Activated T-cell treated with anti-CD3 and anti-CD28 coated beads for 48 hours (primary cell): Measurements from ENCODE around the gene FYCO1.

Experiments
- DNase-seq: peaks from one replicate; pipeline ENCODE4 v3.0.0-alpha.2; 2020; ENCODE audit warnings: low read depth

FYCO1 gene

DNA sequence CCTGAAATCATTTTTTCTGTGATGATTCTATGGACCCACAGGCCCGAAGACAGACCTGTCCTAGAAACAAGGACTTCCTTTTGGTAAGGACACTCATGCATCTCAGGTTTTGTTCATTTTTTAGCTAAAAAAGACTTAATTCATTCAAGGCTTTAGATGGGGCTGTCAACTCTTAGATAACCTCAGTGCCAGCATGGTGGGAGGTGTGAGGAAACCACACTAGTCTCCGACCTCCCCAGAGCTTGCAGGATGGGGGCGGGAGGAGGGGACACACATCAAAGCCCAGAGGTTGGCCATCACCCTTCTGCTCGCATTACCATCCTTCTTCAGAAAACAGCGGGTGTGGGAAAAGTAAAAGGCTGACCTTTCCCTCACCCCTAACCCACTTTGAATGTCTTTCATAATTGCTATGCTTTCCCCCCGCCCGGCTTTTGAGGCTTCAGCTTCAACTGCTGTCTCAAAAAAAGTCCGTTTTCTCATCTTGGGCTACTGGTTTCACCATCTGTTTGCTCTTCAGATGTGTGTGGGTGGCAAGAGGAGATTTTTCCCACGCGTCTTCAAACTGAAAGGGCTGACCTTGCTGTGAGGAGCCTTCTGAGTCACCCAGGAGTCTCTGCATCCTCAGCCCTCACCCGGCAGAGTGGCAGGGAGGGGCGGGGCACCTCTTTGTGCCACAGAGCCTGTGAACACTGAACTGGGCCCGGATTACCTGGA lies 79.9 kb downstream of the FYCO1 start:
- peak; percentile 75 for DNase-seq

DNA sequence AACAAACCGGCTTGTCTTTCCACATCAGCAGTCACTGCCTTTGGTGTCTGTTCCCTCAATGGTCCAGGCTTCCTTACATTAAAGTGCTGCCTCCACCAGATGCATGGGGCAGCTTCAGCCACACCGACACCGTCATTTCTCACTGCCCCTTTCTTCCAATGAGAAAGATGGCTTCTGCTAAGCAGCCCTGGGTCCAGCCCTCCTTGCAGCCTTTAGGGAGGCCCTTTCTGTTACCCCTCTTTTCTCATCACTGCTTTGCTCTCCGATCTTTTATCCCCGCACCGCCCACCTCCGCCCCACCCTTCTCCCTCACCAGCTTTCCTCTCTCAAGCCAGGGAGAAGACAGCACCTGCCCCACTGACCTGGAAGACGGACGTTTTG lies 80.6 kb downstream of the FYCO1 start:
- DNase-seq = no peak

DNA sequence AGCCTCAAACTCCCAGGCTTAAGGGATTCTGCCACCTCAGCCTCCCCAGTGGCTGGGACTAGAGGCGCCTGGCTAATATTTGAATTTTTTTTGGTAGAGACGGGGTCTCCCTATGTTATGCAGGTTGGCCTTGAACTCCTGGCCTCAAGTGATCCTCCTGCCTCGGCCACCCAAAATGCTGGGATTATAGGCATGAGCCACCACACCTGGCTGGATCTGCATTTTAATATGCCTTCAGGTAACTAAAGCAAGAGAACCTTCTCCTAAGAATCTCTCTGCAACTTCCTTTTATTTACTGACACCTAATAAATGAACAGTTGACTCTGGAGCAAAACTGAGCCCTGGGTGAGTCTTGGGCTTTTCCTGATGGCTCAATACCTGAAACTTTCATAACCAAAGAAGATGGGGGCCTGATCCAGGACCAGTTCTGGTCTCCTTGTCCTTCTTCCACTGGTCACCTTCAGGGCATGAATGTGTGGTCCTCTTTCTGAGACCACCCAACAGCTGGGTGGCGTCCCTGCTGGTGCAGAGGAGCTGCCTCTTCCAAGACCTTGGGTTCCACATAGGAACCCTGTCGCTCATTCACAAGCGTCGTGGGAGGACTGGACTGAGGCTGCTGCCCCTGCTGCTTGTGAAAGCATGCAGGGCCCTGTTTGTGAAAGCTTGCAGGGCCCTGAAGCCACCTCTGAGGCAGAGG lies 81.1 kb downstream of the FYCO1 start:
- no peak for DNase-seq

DNA sequence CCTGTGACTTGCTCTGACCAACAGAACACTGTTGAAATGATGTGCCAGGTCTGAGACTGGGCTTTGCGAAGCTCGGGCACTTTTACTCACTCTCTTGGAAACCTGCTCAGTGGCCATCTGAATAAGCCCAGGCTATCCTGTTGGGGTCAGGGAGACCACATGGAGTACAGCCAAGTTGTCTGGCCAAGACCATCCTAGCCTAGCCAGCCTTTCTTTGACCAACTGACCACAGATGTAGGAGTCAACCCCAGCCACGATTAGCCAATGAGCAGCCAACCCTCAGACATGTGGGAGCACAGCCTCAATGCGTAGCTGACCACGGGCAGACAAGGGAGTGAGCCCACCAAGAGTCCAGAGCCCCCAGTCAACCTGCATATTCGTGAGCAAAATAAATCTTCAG lies 83.2 kb downstream of the FYCO1 start:
- no peak for DNase-seq

DNA sequence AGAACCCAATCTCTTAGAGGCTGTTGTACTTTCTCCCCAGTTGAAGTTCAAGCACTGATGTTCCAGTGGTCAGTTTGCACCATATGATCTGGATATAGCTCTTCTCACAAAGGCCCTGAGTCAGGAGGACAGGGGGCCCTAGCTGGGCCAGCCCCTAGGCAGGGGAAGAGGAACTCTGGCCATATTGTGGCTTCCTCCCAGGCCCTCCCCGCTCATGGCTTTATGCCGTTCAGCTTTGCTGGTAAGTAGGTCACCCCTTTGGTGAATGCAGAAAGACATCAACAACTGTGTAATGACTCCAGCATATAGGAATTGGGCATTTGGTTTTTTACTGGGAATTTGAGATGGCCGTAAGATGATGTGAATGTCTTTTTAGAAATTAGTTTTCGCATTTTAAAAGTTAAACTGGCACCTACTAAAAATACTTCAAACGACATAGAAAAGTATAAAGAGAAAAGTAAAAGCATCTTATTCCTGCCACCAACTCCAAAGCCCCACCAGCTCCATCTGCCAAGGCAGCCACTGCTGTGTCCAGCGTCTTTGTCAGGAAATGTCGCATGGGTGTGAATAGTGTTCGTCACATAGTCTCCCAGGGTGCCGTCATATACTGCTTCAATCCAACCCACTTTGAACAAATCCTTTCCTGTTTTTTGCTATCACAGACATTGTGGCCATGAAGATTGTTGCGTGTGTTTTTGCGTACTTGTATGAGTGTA lies 84.0 kb downstream of the FYCO1 start:
- DNase-seq = no peak

DNA sequence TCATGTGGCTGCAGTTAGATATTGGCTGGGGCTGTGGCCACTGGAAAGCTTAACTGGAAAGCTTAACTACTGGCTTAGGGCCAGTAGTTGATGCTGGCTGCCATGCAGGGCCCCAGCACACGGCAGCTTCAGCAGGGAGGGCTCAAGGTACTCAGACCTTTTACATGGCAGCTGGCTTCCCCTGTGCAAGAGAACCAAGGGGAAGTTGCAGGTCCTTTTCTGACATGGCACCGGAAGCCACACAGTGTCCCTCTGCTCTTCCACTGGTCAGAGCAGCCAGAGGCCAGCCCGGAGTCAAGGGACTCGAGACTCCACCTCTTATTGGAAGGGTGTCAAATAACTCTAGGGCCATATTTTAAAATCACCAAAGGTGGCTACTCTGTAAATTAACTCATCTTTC lies 84.7 kb downstream of the FYCO1 start:
- DNase-seq = no peak

DNA sequence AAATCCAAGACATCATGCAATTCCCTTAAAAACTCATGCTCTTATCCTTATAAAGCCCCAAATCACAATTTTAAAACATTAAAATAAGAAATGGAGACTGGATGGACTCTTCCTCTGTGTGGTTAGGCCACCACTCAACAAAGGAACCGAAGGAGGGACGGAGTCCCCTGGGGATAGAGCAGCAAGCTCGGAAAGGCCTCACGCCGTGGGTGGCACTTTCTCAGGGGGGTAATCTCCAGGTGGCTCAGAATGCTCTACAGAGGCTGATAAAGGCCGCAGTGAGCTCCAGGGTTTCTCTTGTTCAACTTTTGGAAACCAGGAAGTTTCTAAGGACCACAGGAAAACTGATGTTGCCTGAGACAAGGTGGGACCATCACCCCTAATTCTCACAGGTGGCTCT lies 86.1 kb downstream of the FYCO1 start:
- DNase-seq = no peak

DNA sequence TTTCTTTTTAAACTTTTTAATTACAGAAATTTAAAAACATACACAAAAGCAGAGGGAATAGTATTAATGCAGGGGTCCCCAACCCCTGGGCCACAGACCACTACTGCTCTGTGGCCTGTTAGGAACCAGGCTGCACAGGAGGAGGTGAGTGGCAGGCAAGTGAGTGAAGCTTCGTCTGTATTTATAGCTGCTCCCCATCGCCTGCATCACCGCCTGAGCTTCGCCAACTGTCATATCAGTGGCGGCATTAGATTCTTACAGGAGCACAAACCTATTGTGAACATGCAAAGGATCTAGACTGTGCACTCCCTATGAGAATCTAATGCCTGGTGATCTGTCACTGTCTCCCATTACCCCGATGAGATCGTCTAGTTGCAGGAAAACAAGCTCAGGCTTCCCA lies 86.9 kb downstream of the FYCO1 start:
- no peak for DNase-seq

DNA sequence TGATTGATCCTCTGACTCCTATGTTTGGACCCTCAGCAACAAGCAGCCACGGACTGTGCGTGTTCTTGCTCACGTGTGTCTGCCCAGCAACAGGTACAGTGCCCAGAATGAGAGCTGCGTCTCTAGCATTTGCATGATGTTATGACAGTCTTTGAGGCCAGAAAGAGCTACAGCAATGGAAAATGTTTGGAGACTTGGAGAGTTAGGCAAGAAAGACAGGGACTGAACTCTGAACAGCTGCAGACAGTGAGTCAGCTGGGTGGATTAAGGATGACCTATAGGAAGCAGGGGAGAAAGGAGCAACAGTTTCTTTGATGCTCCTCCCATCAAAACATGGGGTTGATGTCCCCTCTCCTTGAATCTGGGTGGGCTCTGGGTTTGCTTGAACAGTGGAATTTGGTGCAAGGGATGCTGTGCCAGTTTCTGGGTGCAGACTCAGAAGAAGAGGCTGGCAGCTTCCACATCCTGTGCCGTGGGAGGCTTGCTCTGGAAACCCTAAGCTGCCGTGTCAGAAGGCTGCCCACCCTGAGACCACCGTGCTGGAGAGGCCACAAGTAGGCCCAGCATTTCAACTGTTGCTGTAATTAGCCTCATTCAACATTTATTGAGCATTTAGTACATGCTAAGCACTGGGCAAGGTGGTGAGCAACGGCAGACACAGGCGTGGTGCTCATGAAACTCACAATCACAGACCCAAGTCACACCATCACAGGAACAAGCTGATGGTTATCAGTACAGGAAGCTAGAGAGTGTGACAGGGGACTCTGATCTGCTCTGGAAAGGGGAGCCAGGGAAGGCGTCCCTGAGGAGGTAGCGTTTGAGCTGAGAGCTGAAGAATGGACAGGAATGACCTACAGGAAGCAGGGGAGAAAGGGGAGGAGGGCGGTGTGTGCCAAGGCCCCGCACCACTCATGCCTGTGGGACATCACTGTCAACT lies 87.6 kb downstream of the FYCO1 start:
- DNase-seq = no peak

DNA sequence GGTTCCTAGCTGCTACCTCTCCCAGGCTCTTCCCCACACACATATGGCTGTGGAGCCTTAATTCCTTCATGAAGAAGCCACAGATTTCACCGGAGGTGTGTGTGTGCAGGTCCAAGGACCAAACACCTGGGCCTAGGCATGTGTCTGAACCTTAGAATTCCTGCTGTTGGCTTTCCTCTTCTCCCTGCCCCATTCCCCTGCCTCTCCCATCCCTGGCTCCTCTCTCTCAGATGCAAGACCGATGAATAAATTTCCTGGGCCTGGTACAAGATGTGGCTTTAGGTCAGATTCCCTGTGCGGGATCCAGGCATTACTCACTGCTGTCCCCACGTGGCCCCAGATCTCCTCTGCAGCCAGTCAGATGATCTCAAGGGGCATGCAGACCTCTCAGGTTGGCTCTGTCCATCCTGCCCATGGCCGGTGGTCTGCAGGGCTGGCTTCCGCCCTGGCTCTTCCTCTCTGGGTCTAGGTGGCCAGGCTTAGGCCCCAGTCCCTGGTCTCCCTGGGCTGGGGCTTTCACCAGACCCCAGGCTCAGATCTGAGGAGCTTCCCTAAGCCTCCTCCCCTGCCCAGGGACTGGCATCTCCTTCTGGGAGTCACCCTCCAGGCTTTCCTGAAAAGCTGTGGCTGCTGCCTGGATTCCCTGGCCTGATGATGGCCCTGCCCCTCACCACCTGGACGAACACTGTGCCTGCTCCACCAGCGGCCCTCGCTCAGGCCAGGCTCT lies 88.8 kb downstream of the FYCO1 start:
- DNase-seq = no peak

DNA sequence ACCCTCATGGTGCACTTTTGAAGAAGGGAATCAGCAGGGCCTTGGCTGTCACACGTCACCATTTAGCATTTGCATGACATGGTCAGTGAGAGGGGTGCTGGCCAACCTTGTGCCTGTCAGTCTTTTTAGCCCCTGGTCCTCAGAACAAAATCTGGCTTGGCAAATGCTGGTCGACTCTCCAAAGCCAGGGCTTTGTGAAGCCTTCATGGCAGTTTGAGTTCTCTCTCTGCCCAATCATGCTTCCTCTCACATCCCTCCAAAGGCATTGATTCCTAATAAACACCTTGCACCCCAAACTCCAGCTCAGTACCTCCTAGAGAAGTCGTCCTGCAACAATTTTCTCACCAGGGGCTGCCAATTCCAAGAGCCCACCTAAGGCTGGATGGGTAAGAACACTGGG lies 89.9 kb downstream of the FYCO1 start:
- DNase-seq = no peak

DNA sequence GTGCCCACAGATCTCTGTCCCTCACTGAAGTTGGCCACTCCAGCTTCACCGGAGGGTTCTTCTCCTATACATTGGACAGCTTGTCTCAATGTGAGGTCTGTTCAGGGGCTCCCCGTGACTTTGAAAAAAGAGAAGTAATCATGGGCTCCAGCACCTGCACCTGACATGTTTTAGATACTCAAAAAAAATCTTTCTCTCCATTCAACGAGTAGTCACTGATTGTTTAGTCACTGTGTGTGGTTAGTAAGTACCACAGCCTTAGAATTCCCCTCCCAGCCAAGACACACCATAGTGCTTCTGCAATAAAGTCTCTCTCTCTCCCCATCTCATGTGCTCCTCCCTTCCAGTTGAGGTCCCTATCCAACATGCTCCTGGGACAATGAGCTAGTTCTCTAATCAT lies 90.7 kb downstream of the FYCO1 start:
- DNase-seq = no peak

DNA sequence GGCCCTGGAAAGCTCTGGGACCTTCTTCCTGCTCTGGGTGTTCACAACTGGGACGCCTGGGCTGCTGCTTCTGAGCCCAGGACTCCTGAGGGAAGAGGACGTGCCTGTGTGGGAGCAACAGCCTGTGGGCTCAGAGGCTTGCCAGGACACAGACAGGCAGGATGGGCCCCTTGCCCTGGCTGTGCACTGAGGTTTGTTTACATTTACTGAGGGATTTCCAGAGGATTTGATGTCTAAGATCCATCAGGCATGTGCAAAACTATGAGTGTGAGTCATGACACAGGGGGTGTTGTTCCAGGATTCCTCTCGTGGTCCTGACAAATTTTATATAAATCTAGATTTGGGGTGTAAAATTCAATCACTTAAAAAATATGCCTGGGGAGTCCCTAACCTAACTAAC lies 98.7 kb downstream of the FYCO1 start:
- no peak for DNase-seq

DNA sequence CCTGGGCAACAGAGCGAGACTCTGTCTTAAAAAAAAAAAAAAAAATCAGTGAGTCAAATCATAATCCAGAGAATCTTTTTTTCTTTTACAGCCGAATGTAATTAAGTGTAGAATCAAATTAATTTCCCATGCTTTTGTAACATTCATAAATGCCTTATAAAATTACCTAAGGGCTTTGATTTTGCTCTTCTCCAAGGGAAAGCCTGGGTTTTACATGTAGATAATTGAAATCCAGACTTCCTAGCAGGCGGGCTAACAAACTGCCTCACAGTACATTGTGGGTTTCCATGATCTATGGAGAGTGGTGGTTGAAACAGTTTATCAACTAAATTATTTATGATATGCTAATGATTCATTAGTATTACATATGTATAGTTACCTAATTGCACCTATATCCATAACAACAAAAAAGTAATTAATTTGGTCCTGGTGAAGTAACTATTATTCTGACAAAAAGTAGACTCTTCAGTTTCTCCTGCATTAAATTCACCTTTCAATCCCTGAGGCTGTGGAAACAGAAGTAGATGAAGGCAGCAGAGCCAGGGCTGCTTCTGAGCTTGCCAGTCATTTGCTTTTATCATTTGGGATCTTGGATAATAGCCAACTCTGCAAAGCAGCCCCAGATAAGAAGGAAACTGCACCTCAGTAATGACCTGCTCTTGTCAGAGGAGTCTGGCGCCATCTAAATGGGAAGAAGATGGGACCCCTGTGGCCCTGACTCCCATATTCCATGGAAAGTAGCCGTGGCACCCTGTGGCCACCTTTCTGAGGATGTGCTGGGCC lies 99.7 kb downstream of the FYCO1 start:
- DNase-seq = no peak

DNA sequence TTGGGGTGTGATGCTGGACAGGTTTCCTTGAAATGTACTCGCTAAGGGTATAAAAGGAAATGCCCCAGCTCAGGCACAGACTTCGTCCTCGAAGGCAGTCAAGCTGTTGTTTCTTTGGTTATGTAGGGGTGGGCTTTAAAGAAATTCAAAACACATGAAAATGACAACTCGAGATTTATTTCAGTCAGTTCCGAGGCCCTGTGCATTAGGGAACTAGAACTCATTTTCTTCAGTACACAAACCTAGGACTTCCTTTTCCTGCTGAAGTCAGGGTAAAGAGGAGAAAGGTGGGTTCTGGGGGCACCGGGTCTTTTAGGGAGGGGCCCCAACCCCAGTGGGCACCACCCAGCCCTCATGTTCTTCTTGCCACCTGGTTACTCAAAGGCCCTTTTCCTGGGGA lies 101.6 kb downstream of the FYCO1 start:
- no peak for DNase-seq

DNA sequence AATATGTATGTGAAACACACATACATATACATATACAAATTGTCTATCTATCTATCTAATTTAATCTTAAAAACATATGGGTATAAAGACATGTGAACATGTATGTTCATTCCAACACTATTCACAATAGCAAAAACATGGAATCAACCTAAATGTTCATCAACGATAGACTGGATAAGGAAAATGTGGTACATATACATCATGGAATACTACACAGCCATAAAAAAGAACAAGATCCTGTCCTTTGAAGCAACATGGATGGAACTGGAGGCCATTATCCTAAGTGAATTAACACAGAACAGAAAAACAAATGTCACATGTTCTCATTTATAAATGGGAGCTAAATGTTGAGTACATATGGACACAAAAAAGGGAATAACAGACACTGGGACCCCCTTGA lies 103.5 kb downstream of the FYCO1 start:
- DNase-seq = no peak

DNA sequence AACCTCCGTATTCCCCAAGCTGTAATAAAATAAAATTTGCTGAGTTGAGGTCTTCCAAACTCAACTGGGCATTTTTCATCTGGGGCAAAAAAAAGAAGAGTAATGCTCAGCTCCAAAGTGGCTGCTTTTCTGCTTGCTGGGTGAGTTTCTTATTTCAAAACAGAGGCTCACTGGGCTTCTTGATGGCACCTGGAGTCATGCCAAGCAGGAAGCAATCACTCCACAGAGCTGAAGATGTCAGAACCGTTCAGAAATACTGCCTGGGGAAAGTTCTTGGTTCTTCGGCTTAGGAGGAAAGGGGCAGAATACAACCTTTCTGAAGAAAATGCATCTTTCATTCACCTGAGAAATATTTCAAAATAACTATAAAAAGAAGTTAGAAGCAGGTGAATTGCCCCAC lies 105.2 kb downstream of the FYCO1 start:
- no peak for DNase-seq

DNA sequence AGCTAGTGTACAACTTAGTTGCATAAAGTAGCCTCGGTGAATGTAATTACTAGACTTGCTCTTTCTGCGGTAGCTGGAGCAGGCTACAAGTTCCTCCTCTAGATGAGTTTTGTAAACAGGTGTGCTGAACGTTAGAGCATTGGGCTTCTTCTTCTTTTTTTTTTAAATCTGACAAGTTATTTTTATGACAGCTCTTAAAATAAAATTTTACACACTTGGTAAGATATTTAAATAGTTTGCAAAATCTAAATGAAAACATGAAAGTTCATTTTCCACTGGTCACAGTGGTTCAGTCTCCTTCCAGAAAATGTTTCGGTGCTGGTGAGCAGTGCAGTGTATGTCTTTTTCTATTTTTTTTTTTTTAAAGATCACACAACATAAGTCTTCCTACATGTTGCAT lies 106.3 kb downstream of the FYCO1 start:
- DNase-seq = no peak

DNA sequence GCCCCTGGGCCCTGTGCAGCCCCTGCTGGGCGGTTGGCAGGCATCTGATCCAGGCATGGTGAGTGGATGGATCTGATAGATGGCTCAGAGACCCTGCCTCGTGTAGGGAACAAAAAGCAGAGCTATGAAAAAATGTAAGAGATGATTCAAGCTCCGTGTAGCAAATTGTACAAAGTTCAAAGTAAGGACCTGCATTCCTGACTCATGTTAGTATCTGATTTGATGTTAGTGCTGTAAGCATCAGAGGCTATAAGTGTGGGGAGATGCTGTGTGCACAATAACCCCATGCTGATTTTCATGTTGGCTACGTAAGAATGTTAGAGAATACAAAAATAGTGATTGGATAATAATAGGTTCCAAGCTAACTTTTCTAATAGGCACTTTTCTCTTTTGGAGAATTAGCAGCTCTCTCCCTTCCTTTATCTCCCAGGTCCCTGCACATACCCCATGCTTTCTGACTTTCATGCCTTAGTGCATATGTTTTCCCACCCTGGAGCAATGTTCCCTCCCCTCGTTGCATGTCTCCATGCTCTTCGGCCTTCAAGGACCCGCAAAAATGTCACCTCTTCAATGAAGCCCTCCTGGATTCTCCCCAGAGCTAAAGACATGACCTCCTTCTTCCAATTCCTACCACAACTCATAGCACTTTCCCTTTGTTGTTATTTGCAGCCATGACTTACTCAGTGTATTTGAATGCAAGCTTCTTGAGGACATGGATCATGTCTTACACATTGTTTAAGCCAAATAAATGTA lies 107.7 kb downstream of the FYCO1 start:
- DNase-seq = no peak

DNA sequence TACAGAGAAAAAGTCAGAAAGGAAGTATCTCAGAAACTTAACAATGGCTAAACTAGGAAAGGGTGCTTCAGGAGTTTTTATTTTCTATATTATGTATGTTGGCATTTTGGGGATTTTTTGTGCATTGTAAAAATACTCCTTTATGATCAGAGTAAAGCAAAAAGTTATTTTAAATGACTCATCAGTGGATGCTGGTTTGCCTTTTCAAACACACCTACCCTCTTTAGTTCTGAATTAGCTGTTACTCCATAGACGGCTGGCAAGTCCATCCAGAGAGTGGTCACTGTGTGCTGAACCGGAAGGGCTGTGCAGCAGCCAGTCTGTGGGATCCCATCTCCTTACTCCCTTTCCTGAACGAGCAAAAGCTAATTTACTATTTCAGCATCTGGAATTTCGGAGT lies 108.3 kb downstream of the FYCO1 start:
- DNase-seq = no peak
